HepG2 (cell line): Measurements from ENCODE around the gene RNF5. TPM values are rescaled to one million over a fixed set of nuclear protein-coding genes. Genes with fewer than 3 reads are reported as not detected.

Experiments used
- GLI4 ChIP-seq: sonication (generic); formaldehyde crosslinking; IDR thresholded peaks from 2 replicates; pipeline ENCODE4 v1.5.1; 2020; ENCODE audit warnings: missing genetic modification reagents, mild to moderate bottlenecking, moderate library complexity, borderline replicate concordance
- HDAC1 ChIP-seq: sonication (generic); formaldehyde crosslinking; IDR thresholded peaks from 2 replicates; pipeline ENCODE4 v1.5.1; 2020; ENCODE audit warnings: mild to moderate bottlenecking, missing genetic modification reagents
- KLF16 ChIP-seq, 2 experiments: sonication (generic) in 1 of 2; formaldehyde crosslinking in 1 of 2; IDR thresholded peaks; 2 replicates each; pipeline versions ENCODE4 v1.6.1 to v1.8.0; 2016 to 2023; ENCODE audit warnings: missing genetic modification reagents in 2 of 2, missing compliant biosample characterization in 1 of 2
- NAIF1 ChIP-seq: sonication (generic); formaldehyde crosslinking; IDR thresholded peaks from 2 replicates; pipeline ENCODE4 v1.5.0; 2020; ENCODE audit warnings: mild to moderate bottlenecking, missing genetic modification reagents, borderline replicate concordance
- NR2F6 ChIP-seq, 2 experiments: IDR thresholded peaks; 2 replicates each; pipeline ENCODE4 v1.6.1; 2016; ENCODE audit warnings: antibody characterized with exemption in 1 of 2, mild to moderate bottlenecking in 1 of 2
- PHF21A ChIP-seq: sonication (generic); formaldehyde crosslinking; IDR thresholded peaks from 2 replicates; pipeline ENCODE4 v1.5.0; 2020; ENCODE audit warnings: mild to moderate bottlenecking, missing genetic modification reagents
- SKI ChIP-seq: fragments of 450-650 bp; IDR thresholded peaks from one replicate; pipeline ENCODE4 v1.6.1; 2018; ENCODE audit warnings: mild to moderate bottlenecking; ENCODE audit not compliant: partially characterized antibody
- TARDBP ChIP-seq: sonication (generic); formaldehyde crosslinking; IDR thresholded peaks from 2 replicates; pipeline ENCODE4 v1.8.0; 2022; ENCODE audit warnings: mild to moderate bottlenecking, missing genetic modification reagents
- TBP ChIP-seq: sonication (generic); formaldehyde crosslinking; IDR thresholded peaks from 2 replicates; pipeline ENCODE4 v1.5.0; 2020; ENCODE audit warnings: missing genetic modification reagents
- TOPORS ChIP-seq: sonication (generic); formaldehyde crosslinking; IDR thresholded peaks from 2 replicates; pipeline ENCODE4 v1.8.0; 2023; ENCODE audit warnings: mild to moderate bottlenecking, missing genetic modification reagents
- ZBTB7A ChIP-seq: sonication (generic); formaldehyde crosslinking; IDR thresholded peaks from 2 replicates; pipeline ENCODE4 v1.8.0; 2022; ENCODE audit warnings: mild to moderate bottlenecking, missing genetic modification reagents
- ZNF143 ChIP-seq: sonication (generic); formaldehyde crosslinking; IDR thresholded peaks from 2 replicates; pipeline ENCODE4 v1.4.0; 2020; ENCODE audit warnings: missing genetic modification reagents
- ZNF530 ChIP-seq: sonication (generic); formaldehyde crosslinking; IDR thresholded peaks from 2 replicates; pipeline ENCODE4 v1.5.0; 2020; ENCODE audit warnings: low read depth, mild to moderate bottlenecking, missing genetic modification reagents
- ZNF557 ChIP-seq: sonication (generic); formaldehyde crosslinking; IDR thresholded peaks from 2 replicates; pipeline ENCODE4 v1.4.0; 2020; ENCODE audit warnings: missing genetic modification reagents
- ZNF564 ChIP-seq: sonication (generic); formaldehyde crosslinking; IDR thresholded peaks from 2 replicates; pipeline ENCODE4 v1.8.1; 2023; ENCODE audit warnings: mild to moderate bottlenecking, missing genetic modification reagents
- polyA plus RNA-seq, 8 experiments: library from polyadenylated mRNA; depleted of rRNA in 3 of 8; stranded (reverse) in 7 of 8; unstranded in 1 of 8; fragments of >200 nt; fragmentation: Illumina TruSeq in 4 of 8; extraction: Trizol in 4 of 8; gene quantifications; 2 replicates each; pipeline versions ENCODE4 v1.2.1 to v1.2.3, GENCODE V29; 2011 to 2016; ENCODE audit warnings: low read depth in 4 of 8, missing spikeins in 1 of 8, mixed read lengths in 1 of 8; ENCODE audit not compliant: insufficient read depth in 1 of 8
- total RNA-seq, 5 experiments: library from RNA; depleted of rRNA; stranded (reverse); fragments of >200 nt; fragmentation: Illumina TruSeq; extraction: Trizol; gene quantifications; 2 replicates each; pipeline ENCODE4 v1.2.3, GENCODE V29; 2016; ENCODE audit warnings: low read depth in 1 of 5
- TF ChIP-seq, protein P1 (sequence below): sonication (generic); formaldehyde crosslinking; IDR thresholded peaks from 2 replicates; pipeline ENCODE4 v1.5.0; 2020; ENCODE audit warnings: mild to moderate bottlenecking, missing genetic modification reagents, moderate library complexity

The RNF5 gene
- total and polyA plus RNA-seq, 2 of the 13 experiments (the other 11 are each of a cell fraction or from before 2014, with no cell fraction given), result 98.0 to 131 TPM

- TF ChIP-seq, protein P1, sequence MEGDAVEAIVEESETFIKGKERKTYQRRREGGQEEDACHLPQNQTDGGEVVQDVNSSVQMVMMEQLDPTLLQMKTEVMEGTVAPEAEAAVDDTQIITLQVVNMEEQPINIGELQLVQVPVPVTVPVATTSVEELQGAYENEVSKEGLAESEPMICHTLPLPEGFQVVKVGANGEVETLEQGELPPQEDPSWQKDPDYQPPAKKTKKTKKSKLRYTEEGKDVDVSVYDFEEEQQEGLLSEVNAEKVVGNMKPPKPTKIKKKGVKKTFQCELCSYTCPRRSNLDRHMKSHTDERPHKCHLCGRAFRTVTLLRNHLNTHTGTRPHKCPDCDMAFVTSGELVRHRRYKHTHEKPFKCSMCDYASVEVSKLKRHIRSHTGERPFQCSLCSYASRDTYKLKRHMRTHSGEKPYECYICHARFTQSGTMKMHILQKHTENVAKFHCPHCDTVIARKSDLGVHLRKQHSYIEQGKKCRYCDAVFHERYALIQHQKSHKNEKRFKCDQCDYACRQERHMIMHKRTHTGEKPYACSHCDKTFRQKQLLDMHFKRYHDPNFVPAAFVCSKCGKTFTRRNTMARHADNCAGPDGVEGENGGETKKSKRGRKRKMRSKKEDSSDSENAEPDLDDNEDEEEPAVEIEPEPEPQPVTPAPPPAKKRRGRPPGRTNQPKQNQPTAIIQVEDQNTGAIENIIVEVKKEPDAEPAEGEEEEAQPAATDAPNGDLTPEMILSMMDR (CRISPR knock-in tag), result peak; percentile 22; the same call in 1 of the 2 replicates
- TF ChIP-seq KLF16 (CRISPR knock-in tag; IDR thresholded peaks at IDR 0.05) (peak in 1 of 2 experiments; percentile 73; a peak in 2 of 4 replicates), ZNF564 (CRISPR knock-in tag) (no peak), PHF21A (peak; percentile 69; the same call in 1 of the 2 replicates), ZNF530 (CRISPR knock-in tag) (no peak), ZBTB7A (CRISPR knock-in tag) (peak; percentile 93), NR2F6 (IDR thresholded peaks at IDR 0.05) (no peak), NR2F6 (CRISPR knock-in tag; IDR thresholded peaks at IDR 0.05) (0 out of 2 replicates have a peak, but pooled peaks have one; percentile 13), GLI4 (peak; percentile 88; the same call in 1 of the 2 replicates), TARDBP (CRISPR knock-in tag) (peak; percentile 23; the same call in 1 of the 2 replicates), TOPORS (peak; percentile 90), ZNF557 (peak; percentile 42; the same call in 1 of the 2 replicates), SKI (peak; percentile 33), HDAC1 (CRISPR knock-in tag) (peak; percentile 86), NAIF1 (CRISPR knock-in tag) (no peak; the same call in 1 of the 2 replicates), ZNF143 (CRISPR knock-in tag) (0 out of 2 replicates have a peak, but pooled peaks have one; percentile 44), TBP (no peak)
These were observed 17.9 kb downstream of the RNF5 start (continued) for GRCh38 chr6:32195902-32196681.
